RKO (cell line): ENCODE data around the gene STC2.

Experiments
- DNase-seq: peaks from one replicate; pipeline ENCODE4 v3.0.0-alpha.2; 2016; ENCODE audit warnings: low spot score

Gene STC2

DNA sequence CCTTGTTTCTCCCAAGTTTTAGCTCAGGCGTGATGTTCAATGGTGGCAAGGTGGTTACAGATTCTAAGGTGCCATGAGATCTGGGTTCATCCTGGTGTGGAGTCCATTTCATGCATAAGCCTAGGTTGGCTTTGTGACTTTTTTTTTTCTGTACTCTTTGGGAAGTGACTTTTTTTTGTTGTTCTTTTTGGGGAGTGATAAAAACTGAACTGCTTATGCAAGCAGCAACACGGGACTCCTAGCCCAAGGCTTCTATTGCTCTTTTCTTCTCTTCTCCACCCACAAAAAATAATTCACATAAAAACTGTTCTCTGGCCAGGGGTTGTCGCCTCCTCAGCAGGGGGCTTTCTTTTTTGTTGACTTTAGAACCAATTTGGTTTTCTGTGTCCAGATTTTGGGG is 15.4 kb downstream of the STC2 start:
- DNase-seq = no peak

- DNase-seq = no peak
These were observed 16.2 kb downstream of the STC2 start for GRCh38 chr5:173311818-173312585.

DNA sequence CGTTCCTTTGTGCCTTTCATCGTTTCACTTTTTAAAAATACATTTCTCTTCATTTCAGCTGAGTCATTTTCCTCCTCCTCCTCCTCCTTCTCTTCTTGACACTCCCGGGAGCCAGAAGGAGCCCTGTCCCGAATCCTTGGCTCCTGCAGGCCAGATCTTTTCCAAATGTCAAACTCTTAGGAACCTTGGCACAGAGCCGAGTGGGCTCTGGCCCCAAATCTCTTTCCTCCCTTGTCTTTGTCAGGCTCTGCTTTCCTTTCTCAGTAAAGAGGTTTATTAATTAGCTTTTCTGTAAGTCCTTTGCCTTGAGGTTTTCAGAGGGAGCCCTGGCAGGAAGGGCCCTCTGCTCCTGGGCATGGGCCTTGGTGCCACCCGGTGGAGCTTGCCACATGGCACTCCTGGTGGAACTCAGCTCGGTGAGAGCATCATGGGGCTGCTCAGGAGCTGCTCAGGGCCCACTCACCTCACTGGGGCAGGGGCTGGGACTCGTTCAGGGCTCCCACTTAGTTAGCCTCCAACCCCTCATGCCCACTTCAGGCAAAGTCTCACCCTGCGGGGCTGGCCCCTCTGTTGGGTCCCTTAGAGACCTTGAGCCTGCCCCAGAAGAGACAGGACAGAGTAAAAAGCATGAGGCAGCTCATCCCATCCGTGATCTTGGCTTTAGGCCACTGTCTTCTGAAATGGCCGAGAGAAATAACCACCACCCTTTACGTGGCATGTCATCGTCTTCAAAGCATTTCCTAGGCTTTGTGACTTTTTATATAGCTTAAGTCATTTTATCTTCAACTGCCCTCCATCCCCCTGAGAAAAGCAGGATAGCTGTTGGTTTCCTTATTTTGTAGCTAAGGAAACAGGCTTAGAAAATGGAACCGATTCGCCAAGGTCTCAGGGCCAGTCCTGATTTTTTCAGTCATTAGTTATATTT is 17.1 kb downstream of the STC2 start:
- no peak for DNase-seq

- DNase-seq = no peak
These were observed 17.9 kb downstream of the STC2 start for GRCh38 chr5:173310218-173310769.

DNA sequence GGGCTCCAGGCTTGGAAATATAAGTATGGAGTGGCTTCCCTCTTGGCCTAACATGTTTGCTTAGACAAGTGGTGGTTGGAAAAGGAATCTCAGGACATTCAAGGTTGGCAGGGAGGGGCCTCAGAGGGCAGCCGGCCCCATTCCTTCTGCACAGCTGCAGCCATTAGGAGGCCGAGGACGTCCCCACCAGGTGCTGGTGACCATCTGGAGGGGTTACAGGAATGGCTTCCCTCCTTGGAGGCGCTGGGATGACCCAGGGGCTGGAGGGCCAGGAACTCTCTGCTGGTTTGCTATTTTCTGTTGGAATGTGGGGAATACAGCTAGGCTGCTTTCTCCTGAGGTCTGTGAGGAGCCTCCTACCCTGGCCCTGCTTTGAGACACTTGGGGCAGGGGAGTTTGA is 18.5 kb downstream of the STC2 start:
- DNase-seq = no peak

- no peak for DNase-seq
These were observed 20.0 kb downstream of the STC2 start for GRCh38 chr5:173308226-173308625.

DNA sequence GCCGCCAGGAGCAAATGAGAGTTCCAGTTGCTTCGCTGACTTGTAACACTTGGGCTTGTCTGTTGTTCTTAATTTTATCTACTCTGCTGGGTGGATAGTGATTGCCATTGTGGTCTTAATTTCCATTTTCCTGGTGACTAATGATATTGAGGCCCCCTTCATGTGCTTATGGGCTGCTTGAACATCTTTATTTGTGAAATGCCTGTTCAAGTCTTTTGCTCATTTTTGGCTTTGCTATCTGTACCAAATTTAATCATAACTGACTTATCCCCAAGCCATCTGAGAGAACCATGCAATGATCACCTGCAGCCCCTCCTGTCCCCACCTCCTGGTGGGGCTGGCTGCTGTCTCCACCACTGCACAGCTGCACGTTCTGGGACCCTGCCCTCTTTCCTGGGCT is 20.5 kb downstream of the STC2 start:
- no peak for DNase-seq

DNA sequence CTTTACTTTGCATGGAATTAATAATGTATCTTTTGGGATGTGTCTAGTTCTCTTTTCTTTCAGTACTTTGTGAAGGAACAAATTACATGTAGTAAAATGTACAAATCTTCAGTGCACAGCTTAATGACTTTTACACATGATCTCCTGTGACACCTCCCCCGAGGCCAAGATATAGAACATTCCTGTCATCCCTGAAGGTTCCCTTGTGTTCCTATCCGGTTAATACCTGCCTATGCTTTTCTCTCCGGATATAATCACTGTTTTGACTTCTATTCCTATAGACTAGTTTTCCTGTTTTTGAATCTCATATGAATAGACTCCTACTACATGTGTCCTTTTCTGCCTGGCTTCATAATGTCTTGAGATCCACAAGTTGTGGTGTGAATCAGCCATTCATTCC is 21.5 kb downstream of the STC2 start:
- DNase-seq = no peak

- DNase-seq = no peak
These were observed 23.6 kb downstream of the STC2 start for GRCh38 chr5:173304591-173304988.

DNA sequence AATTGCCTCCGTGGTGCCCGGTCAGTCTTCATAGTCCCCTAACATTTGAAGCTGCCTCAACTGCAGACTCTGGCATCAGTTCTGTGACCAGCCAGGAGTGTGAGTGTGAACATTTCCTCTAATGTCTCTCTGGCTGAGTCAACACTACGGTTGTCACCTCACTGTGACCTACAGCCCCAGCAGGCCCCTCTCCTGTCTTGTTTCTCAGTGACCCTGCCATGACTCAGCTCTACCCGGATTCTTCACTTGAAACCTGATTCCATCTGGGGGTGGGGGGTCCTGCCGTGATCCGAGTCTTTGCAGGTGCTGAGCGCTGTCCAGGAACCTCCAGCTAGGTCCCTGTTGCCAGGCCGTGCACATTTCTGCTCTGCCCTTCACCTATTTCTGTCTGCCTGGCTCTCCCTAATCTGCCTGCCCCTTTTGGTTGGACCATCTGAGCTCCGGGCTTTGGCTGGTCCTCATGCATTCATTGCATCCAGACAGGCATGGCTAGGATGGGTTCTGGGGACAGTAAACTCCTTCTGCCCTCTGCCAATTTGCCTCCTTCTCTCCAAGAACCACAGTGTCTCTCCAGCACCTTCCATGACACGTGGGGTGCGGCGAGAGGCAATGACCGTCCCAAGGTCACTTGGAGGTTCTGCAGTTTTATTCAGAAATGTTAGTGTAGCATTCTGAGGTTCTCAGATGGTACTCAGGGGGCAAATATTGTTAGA is 24.2 kb downstream of the STC2 start:
- DNase-seq = no peak

- DNase-seq = peak; percentile 46
These were observed 25.6 kb downstream of the STC2 start for GRCh38 chr5:173302546-173303155.

GRCh38 chr5:173301695-173302545 is 26.3 kb downstream of the STC2 start:
- no peak for DNase-seq

DNA sequence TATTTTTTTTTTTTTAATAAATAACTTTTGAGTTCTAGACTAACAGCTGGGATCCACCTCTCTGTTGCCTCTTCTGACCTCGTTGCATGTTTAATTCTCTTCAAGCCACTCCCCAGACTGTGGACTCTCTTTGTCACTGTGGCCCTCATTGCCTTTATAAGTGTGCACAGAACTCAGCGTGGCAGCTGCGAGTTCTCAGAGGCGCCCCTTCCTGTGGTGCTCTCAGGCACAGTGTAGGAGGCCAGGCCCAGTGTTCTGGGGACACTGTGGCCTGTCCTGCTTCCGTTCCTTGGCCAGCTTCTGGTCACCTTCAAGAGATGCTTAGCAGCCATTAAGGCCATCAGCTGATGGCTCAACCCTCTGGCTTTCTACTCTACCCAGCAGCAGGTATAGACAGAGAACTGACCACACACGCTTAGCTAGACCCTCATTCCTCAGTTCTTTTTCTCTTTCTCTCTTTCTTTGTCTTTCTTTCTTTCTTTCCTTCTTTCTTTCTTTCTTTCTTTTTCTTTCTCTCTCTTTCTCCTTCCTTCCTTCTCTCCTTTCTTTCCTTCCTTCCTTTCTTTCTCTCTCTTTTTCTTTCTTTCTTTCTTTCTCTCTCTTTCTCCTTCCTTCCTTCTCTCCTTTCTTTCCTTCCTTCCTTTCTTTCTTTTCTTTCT is 27.7 kb downstream of the STC2 start:
- DNase-seq = no peak

DNA sequence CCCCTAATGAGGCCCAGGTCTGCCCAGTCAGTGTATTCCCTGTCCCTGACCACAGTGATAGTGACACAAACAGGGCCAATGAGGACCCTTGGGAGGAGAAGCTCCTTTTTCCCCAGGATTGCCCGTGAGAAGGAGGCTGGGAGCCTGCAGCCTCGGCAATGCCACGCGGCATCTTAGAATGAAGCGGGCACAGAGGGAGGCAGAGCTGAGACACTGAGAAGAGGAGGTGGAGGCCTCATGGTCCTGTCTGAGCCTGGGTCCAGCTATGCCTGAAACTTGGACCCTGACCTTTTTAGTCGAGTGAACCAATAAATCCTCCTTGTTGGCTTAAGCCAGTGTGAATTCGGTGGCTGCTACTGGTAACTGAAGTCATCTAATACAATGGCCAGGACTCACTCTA is 28.4 kb downstream of the STC2 start:
- DNase-seq = no peak

DNA sequence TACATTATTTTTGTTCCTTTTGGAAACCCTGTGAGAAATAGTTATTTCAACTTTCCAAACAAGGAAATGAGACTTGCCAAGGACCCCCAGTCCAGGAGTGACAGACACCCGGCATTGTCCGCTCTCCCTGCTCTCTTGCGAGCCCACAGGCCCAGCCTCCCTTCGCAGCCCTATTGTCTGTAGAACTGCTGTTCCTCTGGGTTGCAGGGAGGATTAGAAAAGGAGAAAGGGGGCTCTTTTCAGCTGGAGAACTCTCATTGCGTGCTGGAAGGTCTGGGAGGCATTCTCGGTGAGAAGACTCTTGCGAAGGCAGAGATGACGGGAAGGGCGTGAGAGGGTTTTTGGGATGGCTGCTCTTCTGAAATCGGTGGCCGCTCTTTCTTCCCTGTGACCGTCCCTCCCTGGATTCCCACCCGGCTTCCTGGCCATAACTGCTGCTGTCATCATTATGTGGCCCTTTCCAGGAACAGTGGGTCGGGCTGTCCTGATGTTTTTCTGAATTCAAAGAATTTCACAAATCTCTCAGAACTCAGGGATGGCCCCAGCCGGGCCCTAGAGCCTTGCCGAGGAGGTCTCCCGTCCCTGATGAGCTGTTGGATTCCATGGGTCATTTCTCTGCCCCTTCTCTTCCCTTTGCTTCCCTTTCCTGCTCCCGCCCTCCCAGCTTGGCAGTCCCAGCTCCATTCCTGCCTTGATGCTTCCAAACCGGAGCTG is 29.8 kb downstream of the STC2 start:
- DNase-seq = no peak

- no peak for DNase-seq
These were observed 30.4 kb downstream of the STC2 start for GRCh38 chr5:173297813-173298212.

DNA sequence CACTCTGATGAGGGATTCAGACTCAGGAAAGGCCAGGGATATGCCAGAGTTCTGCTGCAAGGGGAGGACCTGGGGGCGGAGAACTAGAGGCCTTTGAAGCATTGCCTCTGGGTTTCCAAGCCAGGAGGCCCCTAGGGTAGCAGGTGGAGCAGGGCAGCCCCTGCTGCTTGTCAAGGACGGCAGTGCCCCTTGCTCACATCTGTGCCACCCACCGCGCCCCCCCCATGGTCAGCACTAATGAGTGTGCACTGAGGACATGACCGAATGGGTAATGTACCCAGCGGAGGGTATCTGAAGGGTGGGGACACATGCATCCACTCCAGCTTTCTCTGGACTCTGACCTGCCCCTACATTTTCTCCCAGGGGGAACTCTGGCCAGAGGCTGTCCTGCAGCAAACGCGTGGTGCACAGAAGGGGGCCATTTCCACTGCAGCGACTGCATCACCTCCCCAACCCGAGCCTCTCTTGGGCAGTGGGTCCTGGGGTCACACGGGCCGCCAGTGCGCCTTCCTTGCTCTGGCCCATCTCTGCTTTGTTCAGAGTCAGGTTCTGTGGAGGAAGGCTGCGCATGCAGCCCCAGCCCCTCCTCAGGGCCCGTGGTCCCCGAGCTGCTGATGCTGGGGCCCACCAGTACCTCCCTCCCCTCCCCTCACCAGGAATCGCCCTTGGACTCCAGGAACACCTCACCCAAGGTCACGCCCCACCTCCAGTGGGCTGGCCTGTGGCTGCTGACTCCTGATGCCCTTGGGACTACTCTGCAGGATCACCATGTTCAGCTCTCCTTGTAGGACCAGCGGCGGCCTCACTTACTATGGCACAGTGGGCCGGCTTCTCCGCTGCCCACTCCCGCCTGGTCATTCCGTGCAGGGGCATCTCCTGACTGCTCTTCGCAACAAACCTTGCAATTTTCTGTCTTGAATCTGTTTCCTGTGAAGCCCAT is 31.2 kb downstream of the STC2 start:
- DNase-seq = no peak

- no peak for DNase-seq
These were observed 32.4 kb downstream of the STC2 start for GRCh38 chr5:173295796-173296195.
